Heart left ventricle (tissue), 16 donors: Measurements from ENCODE around the gene SLC39A5. TPM values are rescaled to one million over a fixed set of nuclear protein-coding genes. Genes with fewer than 3 reads are reported as not detected.

ENCODE experiments used
- ATAC-seq, 4 donors: fragments of 200-7000 bp; cut with Tn5 transposase; one replicate each; pipeline ENCODE4 v1.9.1; 2020 to 2022; ENCODE audit warnings: moderate library complexity in 4 of 4, mild to moderate bottlenecking in 3 of 4, moderate number of reproducible peaks in 1 of 4
- DNase-seq, 5 donors: peaks; one replicate each; pipeline ENCODE4 v3.0.0-alpha.2; 2020
- H3K27ac ChIP-seq, 12 donors: fragments of 200-600 bp; sonication (generic) in 4 of 12; one replicate each; pipeline versions ENCODE4 v1.5.0 to v1.8.0; 2016 to 2022; ENCODE audit warnings: mild to moderate bottlenecking in 2 of 12
- H3K27me3 ChIP-seq, 9 donors: fragments of 200-600 bp; sonication (generic) in 2 of 9; one replicate each; pipeline versions ENCODE4 v1.5.1 to v1.8.0; 2016 to 2022; ENCODE audit warnings: mild to moderate bottlenecking in 3 of 9
- H3K36me3 ChIP-seq, 9 donors: fragments of 200-600 bp; sonication (generic) in 2 of 9; one replicate each; pipeline versions ENCODE4 v1.5.0 to v1.8.0; 2018 to 2022; ENCODE audit warnings: mild to moderate bottlenecking in 2 of 9
- H3K4me1 ChIP-seq, 12 donors: fragments of 200-600 bp; sonication (generic) in 4 of 12; one replicate each; pipeline versions ENCODE4 v1.5.0 to v1.8.0; 2016 to 2022; ENCODE audit warnings: mild to moderate bottlenecking in 3 of 12
- H3K4me3 ChIP-seq, 12 donors: fragments of 200-600 bp; sonication (generic) in 4 of 12; one replicate each; pipeline versions ENCODE4 v1.5.0 to v1.8.0; 2017 to 2022; ENCODE audit warnings: mild to moderate bottlenecking in 9 of 12, moderate library complexity in 4 of 12
- H3K9me3 ChIP-seq, 12 donors: fragments of 200-600 bp; sonication (generic) in 4 of 12; one replicate each; pipeline versions ENCODE4 v1.5.0 to v1.8.0; 2016 to 2022; ENCODE audit warnings: mild to moderate bottlenecking in 1 of 12
- POLR2A ChIP-seq, 2 donors: fragments of 450-650 bp; IDR thresholded peaks; one replicate each; pipeline ENCODE4 v1.6.1; 2017; ENCODE audit warnings: antibody characterized with exemption in 2 of 2, mild to moderate bottlenecking in 2 of 2, moderate library complexity in 2 of 2
- WGBS, 4 donors: extraction: QIAGEN DNeasy Blood & Tissue Kit in 2 of 4; methylation state at CpG; one replicate each; pipeline versions ENCODE4 v1.1.5 to v1.1.7; 2013 to 2018; 5-methylcytosine and 5-hydroxymethylcytosine counted together
- intact Hi-C, 10 donors: fragments of 100-400 bp; cut with DNase I; formaldehyde crosslinking; loops; one replicate each; pipeline versions ENCODE4 v1.11.1 to v1.14.2; 2022
- polyA plus RNA-seq, 2 donors: library from polyadenylated mRNA; stranded (reverse); fragments of 200-250 nt; gene quantifications; one replicate each; pipeline ENCODE4 v1.2.3, GENCODE V29; 2013
- total RNA-seq, 9 donors: library from RNA; depleted of rRNA in 2 of 9; stranded (reverse); fragments of >200 nt in 2 of 9; fragmentation: NEBNext Ultra II Directional in 3 of 9; extraction: Animal tissue kit (Norgen Biotek cat#: 25700) in 3 of 9; gene quantifications; one replicate each; pipeline versions ENCODE4 v1.1.0 to v1.2.4, GENCODE V29; 2016 to 2023
- TF ChIP-seq, protein P1 (sequence below), 12 donors: fragments of 200-600 bp; sonication (generic) in 4 of 12; IDR thresholded peaks; one replicate each; pipeline versions ENCODE4 v1.5.0 to v1.8.0; 2018 to 2022; ENCODE audit warnings: antibody characterized with exemption in 12 of 12, mild to moderate bottlenecking in 5 of 12
- donor health status: ischemic (EF 13 %, LVEDD 7.1; RV severe dilation, severe dysfunction).
- donor health status: healthy with polysubstance abuse.
- donor health status: DM: no; HTN: yes; CAD: no.
- donor health status: DM: no; HTN: no; CAD: no.
- donor health status: ischemic (EF 25% LVEDD 6.9; RV normal size, moderate dysfunction).
- donor health status: ischemic (EF 25% LVEDD 5.7; RV mildly dilated, moderate dysfunction).
- donor health status: healthy.
- donor health status: DM: yes; HTN: yes; CAD: no.
- donor health status: ischemic (EF 35%, LVEDD 5.7; RV mildly dilated, moderate dysfunction).
- donor health status: nonischemic (EF 11% LVEDD 7.7; RV severe dilation, severe dysfunction).
- donor health status: DM: yes; HTN: yes; CAD: no.
- donor health status: PGD.
- donor health status: ischemic (EF 29% LVEDD 5.4; RV normal size, mild dysfunction).
- donor health status: nonischemic (EF 23%, LVEDD 6.1; RV moderate dilation, normal function).

Gene SLC39A5
- total and polyA plus RNA-seq, 11 donors = 0.12 TPM; not detected in 10

DNA sequence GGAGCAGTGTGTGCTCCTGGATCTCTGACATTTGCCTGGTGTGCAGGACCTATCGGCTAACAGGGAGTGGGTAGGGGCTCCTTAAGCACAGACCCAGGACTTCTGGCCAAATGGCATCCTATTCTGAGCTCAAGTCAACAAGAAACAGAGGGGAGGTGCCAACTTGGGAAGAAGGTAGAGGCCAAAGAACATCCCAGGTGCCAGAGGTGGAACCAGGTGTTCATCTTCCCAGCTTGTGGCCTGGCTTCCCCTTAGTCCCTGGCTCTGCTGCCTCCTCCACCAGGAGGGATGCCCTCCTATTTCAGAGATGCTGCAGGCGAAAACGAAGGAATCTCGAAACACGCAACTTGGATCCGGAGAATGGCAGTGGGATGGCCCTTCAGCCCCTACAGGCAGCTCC is 6.2 kb downstream of the SLC39A5 start:
- H3K9me3 ChIP-seq = no peaks in the 10 kb centered on the region
- H3K27ac ChIP-seq = no peak overlapping the region
- DNase-seq = no peak
- no peaks in the 10 kb centered on the region for H3K27me3 ChIP-seq
- peaks cover 0 to 35% (median 18%) of the 10 kb centered on the region in 9 donors for H3K36me3 ChIP-seq
- no peak for TF ChIP-seq POLR2A (IDR thresholded peaks at IDR 0.05)
- TF ChIP-seq, protein P1, sequence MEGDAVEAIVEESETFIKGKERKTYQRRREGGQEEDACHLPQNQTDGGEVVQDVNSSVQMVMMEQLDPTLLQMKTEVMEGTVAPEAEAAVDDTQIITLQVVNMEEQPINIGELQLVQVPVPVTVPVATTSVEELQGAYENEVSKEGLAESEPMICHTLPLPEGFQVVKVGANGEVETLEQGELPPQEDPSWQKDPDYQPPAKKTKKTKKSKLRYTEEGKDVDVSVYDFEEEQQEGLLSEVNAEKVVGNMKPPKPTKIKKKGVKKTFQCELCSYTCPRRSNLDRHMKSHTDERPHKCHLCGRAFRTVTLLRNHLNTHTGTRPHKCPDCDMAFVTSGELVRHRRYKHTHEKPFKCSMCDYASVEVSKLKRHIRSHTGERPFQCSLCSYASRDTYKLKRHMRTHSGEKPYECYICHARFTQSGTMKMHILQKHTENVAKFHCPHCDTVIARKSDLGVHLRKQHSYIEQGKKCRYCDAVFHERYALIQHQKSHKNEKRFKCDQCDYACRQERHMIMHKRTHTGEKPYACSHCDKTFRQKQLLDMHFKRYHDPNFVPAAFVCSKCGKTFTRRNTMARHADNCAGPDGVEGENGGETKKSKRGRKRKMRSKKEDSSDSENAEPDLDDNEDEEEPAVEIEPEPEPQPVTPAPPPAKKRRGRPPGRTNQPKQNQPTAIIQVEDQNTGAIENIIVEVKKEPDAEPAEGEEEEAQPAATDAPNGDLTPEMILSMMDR (IDR thresholded peaks at IDR 0.05) = no peak
- ATAC-seq = no peak
- no peak overlapping the region for H3K4me3 ChIP-seq
- no peaks in the 10 kb centered on the region for H3K4me1 ChIP-seq
- 94 to 98% (median 95%) methylated on average over 6 of the region's 6 CpGs for WGBS, 4 donors
- intact Hi-C loops = no loop called here

DNA sequence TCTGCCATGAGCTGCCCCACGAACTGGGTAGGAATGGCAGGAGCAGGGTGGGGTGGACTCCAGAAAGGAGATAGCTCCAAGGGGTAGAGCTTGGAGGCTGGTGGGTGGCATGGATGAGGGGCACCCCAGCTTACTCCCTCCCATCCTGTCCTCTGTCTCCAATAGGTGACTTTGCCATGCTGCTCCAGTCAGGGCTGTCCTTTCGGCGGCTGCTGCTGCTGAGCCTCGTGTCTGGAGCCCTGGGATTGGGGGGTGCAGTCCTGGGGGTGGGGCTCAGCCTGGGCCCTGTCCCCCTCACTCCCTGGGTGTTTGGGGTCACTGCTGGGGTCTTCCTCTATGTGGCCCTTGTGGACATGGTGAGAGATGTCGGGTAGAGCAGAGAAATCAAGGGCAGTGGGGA is 7.1 kb downstream of the SLC39A5 start:
- DNase-seq = peak in 1 of 5 donors; percentile 21
- ATAC-seq = peak in 2 of 4 donors; percentile 5 to 6
- TF ChIP-seq, protein P1 (IDR thresholded peaks at IDR 0.05) = no peak
- no peak for TF ChIP-seq POLR2A (IDR thresholded peaks at IDR 0.05)
- no peak overlapping the region for H3K27ac ChIP-seq
- H3K36me3 ChIP-seq = peaks cover 0 to 44% (median 27%) of the 10 kb centered on the region in 9 donors
- 73 to 88% (median 74%) methylated on average over 1 to 5 of the region's 5 CpGs for WGBS, 4 donors
- H3K4me3 ChIP-seq = no peak overlapping the region
- no peaks in the 10 kb centered on the region for H3K9me3 ChIP-seq
- H3K27me3 ChIP-seq = no peaks in the 10 kb centered on the region
- intact Hi-C loops = no loop called here
- H3K4me1 ChIP-seq = no peaks in the 10 kb centered on the region

DNA sequence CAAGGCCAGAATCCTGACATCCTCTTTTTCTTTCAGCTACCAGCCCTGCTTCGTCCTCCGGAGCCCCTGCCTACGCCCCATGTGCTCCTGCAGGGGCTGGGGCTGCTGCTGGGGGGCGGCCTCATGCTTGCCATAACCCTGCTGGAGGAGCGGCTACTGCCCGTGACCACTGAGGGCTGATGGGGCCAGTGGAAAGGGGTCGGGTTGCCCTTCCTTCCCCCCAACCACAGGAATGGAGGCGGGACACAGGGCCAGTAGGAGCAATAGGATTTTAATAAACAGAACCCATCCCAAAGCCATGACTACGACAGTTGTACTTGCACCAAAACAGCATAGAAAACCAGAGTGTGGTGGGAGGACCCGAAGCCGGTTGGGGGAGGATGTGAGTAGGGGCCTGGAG is 7.7 kb downstream of the SLC39A5 start:
- 76 to 83% (median 80%) methylated on average over 11 of the region's 11 CpGs for WGBS, 4 donors
- H3K27ac ChIP-seq = no peak overlapping the region
- no peak for ATAC-seq
- peaks cover 0 to 50% (median 32%) of the 10 kb centered on the region in 9 donors for H3K36me3 ChIP-seq
- no peaks in the 10 kb centered on the region for H3K9me3 ChIP-seq
- no peaks in the 10 kb centered on the region for H3K27me3 ChIP-seq
- H3K4me3 ChIP-seq = no peak overlapping the region
- intact Hi-C loops = no loop called here
- peak in 1 of 5 donors; percentile 24 for DNase-seq
- H3K4me1 ChIP-seq = no peaks in the 10 kb centered on the region
- no peak for TF ChIP-seq POLR2A (IDR thresholded peaks at IDR 0.05)
- TF ChIP-seq, protein P1 (IDR thresholded peaks at IDR 0.05) = no peak

DNA sequence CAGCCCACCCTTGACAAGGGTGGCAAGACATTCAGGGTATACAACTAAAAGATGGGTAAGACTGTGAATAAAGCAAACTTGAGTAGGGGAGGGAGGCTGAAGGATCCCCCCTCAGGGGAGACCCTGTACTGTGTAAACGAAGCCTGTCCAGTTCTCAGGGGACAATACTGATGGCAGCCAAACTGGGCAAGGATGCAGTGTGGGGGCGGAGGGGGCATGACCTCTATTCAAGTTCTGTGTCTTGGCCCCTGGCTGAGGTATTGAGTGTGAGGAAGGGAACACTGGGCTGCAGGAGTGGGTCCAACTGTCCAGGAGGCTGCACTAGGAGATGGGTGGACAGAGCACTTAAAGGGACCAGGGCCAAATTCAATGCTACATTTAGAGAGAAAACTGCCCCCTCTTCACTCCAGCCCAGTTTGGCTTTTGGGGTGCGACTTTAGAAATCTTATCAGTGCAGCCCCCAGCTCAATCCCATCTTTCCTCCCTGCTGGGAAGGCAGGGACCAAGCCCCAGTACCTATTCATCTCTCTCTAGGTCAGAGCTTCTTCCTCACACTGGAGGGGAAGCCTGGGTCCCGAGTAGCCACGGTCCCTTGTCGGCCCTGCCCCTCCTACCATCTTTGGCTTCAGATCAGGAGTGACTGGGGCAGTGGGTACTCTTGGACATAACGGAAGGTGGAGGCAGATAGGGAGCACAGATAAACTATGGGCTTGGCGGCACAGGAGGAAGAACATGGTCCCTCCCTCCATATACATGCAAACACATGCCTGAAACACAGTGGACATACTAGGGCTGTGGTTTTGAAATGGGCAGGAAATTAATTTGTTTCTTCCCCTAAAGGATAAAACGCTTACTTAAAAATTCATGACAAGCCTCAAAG is 11.8 kb downstream of the SLC39A5 start:
- DNase-seq (peak in 1 of 5 donors; percentile 19), ATAC-seq (no peak)
- 78 to 83% (median 82%) methylated on average over 9 of the region's 9 CpGs for WGBS, 4 donors
- intact Hi-C loops = no loop called here
- no peak overlapping the region for H3K27ac ChIP-seq
- no peaks in the 10 kb centered on the region for H3K27me3 ChIP-seq
- H3K36me3 ChIP-seq = peaks cover 0 to 86% (median 73%) of the 10 kb centered on the region in 9 donors
- TF ChIP-seq, protein P1 (IDR thresholded peaks at IDR 0.05) = no peak
- TF ChIP-seq POLR2A (IDR thresholded peaks at IDR 0.05) = no peak
- H3K9me3 ChIP-seq = no peaks in the 10 kb centered on the region
- peaks cover 0 to 14% (median 6%) of the 10 kb centered on the region in 12 donors for H3K4me1 ChIP-seq
- H3K4me3 ChIP-seq = no peak overlapping the region
